ENCODE measurements around the gene KANSL3.

DNA sequence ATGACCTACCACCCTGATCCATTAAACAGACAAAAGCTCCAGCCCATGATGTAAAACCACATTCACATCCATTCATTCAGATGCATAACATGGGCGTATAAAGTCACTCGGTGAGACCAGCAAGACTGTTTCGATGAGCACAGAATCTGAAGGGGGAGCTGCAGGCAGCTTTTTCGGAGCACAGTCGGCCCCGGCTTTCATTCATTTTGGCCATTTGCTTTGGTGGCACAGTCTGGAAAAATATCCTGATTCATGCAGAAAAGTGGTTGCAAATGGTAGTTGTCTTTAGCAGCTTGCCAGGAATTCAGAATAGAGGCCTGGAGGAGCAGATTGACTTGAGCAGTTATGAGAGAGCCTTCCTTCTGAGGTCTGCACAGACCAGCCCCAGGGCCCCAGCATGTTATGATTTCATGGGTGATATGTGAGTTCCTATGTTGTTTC, 90.4 kb downstream of the KANSL3 start:
- TF ChIP-seq EP300 (IDR thresholded peaks at IDR 0.05) (no peak), CTCF (IDR thresholded peaks at IDR 0.05) (no peak), POLR2A (IDR thresholded peaks at IDR 0.05) (no peak)
